WI38 (cell line): ENCODE measurements around the gene LTBP4.

ENCODE experiments used
- H3K4me3 ChIP-seq: 2 replicates; pipeline ENCODE4 v1.5.1; 2011; ENCODE audit warnings: low read depth, mild to moderate bottlenecking, control low read depth, low read length
- TF ChIP-seq, protein P1 (sequence below): IDR thresholded peaks from 2 replicates; pipeline ENCODE4 v1.5.1; 2012; ENCODE audit warnings: low read depth, mild to moderate bottlenecking, control low read depth, low read length

LTBP4 gene

DNA sequence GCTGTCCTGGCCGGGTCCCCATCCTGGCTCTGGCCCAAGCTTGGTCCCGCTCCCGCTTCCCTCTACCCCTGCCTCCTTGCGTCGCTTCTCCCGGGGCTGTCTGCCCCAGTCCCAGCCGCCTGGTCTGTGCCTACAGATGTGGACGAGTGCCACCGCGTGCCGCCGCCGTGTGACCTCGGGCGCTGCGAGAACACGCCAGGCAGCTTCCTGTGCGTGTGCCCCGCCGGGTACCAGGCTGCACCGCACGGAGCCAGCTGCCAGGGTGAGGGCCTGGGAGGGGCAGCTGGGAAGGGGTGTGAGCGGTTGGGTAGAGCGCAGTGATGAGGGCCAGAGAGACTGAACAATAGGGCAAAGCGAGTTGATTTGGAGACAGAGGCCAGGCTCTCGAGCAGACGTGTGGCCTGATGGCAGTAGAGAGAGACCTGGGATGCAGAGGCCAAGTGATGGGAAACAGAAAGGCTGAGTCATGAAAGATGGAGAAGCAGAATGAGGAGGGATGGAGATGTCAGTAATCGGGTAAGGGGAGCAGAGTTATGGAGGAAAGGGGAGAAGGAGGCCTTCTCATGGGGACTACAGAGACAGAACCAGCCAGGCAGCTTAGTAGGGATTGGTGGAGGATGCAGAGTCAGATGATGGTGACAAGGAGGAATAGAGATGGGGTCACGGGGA is 9.4 kb downstream of the LTBP4 start:
- TF ChIP-seq, protein P1, sequence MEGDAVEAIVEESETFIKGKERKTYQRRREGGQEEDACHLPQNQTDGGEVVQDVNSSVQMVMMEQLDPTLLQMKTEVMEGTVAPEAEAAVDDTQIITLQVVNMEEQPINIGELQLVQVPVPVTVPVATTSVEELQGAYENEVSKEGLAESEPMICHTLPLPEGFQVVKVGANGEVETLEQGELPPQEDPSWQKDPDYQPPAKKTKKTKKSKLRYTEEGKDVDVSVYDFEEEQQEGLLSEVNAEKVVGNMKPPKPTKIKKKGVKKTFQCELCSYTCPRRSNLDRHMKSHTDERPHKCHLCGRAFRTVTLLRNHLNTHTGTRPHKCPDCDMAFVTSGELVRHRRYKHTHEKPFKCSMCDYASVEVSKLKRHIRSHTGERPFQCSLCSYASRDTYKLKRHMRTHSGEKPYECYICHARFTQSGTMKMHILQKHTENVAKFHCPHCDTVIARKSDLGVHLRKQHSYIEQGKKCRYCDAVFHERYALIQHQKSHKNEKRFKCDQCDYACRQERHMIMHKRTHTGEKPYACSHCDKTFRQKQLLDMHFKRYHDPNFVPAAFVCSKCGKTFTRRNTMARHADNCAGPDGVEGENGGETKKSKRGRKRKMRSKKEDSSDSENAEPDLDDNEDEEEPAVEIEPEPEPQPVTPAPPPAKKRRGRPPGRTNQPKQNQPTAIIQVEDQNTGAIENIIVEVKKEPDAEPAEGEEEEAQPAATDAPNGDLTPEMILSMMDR: no peak

DNA sequence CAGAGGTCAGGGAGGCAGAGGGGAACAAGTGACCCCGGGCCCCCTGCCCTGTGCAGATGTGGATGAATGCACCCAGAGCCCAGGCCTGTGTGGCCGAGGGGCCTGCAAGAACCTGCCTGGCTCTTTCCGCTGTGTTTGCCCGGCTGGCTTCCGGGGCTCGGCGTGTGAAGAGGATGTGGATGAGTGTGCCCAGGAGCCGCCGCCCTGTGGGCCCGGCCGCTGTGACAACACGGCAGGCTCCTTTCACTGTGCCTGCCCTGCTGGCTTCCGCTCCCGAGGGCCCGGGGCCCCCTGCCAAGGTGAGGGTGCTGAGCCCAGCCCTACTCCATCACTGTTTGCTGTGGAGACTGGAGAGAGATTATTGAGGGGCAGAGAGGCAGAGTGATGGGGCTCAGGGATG is 9.9 kb downstream of the LTBP4 start:
- no peak overlapping the region for H3K4me3 ChIP-seq
- TF ChIP-seq, protein P1: no peak

More for the DNA sequence above, 9.4 kb downstream of the LTBP4 start:
- no peak overlapping the region for H3K4me3 ChIP-seq

DNA sequence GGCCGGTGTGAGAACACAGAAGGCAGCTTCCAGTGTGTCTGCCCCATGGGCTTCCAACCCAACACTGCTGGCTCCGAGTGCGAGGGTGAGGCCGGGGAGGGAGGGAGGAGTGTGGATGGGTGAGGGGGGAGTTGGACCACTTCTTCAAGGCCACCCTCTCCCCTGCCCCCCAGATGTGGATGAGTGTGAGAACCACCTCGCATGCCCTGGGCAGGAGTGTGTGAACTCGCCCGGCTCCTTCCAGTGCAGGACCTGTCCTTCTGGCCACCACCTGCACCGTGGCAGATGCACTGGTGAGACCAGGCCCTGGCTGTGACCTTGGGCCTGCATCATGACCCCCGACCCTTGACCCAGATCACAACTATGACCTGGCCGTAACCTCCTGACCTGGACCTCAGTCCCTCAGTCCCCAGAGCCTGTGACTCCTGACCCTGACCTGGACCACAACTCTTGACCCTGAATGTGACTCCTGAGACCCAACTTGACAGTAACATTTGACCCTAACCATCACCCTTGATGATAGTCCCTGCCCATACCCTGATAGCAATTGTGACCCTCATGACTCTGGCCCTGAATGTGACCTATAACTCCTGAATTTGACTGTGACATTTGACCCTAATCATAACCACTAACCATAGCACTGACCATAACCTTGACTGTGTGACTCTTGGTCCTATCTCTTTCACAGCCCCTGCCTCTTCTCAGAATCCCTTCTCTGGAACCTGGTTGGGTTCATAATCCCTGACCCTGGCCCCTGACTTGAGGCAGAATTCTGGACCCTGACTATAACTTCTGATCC is 10.9 kb downstream of the LTBP4 start:
- TF ChIP-seq, protein P1: no peak

DNA sequence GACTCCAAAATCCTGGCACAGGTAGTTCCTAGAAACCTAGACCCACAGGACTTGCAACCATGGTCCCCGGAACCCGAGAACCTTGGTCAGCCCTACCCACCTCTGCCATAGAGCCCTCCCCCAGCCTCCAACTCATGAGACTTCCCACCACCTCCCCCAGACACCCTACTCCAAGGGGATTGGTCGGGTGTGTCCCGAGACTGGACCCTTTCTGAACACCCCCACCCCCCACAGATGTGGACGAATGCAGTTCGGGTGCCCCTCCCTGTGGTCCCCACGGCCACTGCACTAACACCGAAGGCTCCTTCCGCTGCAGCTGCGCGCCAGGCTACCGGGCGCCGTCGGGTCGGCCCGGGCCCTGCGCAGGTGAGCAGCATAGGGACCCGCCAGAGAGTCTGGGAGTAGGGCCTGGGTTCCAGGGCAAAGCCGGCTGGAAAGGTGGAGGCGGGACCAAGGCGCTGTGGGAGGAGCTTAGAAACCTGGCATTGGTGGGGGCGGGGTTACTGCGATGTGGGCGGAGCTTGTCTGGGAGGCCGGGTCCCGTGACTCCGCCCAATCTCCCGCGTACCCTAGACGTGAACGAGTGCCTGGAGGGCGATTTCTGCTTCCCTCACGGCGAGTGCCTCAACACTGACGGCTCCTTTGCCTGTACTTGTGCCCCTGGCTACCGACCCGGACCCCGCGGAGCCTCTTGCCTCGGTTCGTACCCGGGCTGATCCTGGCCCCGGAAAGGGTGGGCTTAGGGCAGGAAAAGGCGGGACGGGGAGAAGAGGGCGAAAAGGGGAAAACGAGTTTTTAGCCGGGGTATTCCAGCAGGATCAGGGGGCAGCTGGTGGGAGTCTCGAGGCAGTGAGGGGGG is 11.9 kb downstream of the LTBP4 start:
- H3K4me3 ChIP-seq: peak overlapping the region; percentile 82
- TF ChIP-seq, protein P1: no peak

More for the DNA sequence above, 10.9 kb downstream of the LTBP4 start:
- no peak overlapping the region for H3K4me3 ChIP-seq

DNA sequence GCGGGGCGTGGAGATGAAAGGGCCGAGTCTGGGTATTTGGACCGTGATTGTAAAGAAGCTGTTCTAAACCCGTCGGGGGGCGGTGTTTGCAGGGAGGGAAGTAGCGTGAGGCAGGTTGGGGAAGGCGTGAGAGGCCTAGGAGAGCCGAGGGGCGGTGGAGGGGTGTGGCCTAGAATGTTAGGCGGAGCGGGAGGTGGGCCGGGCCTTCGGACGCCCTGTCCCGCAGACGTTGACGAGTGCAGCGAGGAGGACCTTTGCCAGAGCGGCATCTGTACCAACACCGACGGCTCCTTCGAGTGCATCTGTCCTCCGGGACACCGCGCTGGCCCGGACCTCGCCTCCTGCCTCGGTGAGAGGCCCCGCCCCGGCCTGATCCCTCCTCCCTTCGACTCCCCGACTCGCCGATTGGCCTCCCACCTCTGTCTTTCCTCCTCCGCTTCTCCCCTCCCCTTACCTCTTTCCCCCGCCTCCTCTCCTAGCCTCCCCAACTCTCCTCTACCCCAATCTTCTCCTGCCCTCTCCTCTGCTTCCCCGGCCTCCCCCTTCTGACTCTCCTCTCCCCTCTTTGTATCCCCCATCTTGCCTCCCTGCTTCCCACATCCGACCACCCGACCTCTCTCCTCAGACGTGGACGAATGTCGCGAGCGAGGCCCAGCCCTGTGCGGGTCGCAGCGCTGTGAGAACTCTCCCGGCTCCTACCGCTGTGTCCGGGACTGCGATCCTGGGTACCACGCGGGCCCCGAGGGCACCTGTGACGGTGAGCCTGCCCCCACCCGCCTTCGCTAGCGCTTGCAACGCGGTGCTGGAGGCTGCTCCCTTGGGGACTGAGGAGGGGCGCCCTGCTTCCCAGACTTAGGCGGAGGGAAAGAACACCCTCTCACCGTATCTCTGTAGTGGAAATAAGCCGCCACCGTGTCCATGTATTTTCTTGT is 12.8 kb downstream of the LTBP4 start:
- peak overlapping the region; percentile 82 for H3K4me3 ChIP-seq
- TF ChIP-seq, protein P1: no peak

DNA sequence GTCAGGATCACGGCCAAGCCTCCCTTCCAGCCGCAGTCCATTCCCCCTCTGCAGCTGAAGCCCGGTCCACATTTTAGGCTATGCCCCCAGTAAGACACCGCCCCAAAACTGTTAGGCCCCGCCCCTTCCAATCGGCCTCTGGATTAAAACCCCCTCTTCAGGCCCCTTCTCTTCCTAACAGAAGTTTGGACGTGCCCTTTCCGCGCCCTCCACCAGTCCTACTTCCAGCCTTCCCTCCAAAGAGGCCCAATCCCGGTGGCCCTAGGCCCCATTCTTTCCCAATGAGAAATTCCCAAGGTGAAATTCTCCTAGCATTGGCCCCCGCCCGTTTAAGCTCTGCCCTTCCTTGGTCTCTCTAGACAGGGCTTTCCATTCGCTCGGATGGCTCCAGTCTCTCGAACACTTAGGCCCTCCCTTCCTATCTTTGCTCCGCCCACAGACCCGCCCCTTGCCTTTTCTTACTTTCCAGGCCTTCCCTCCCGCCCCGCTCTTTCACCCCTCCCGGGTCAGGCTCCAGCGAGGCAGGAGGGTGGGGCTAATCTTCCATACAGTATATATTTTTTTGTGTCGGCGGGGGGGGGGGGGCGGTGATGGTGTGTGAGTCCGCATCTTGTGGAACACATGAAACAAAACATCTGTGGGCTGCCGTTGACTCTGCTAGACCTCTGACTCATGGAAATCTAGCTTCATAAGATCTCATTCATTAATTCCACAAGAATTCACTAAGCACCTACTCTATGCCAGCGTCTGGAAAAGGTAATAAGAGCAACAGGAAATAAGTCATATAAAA is 13.6 kb downstream of the LTBP4 start:
- TF ChIP-seq, protein P1: no peak
- peak overlapping the region; percentile 82 for H3K4me3 ChIP-seq
